T-cell (primary cell): ENCODE measurements around the gene LGALS12. TPM values are rescaled to one million over a fixed set of nuclear protein-coding genes. Genes with fewer than 3 reads are reported as not detected.

Experiments
- ATAC-seq, 4 experiments: fragments of 200-7000 bp in 3 of 4; fragments of 150-1000 bp in 1 of 4; cut with Tn5 transposase; replicated peaks in 1 of 4; 1 replicate in 3 of 4; 2 replicates in 1 of 4; pipeline ENCODE4 v1.10.0; 2021; ENCODE audit warnings: moderate library complexity in 3 of 4, mild to moderate bottlenecking in 2 of 4, moderate number of reproducible peaks in 1 of 4
- CTCF ChIA-PET, 2 donors: fragments of 300-600 bp; sonication (Branson Sonifier 250); formaldehyde crosslinking; loops; one replicate each; lab custom pipeline; 2022; ENCODE audit warnings: antibody characterized with exemption in 2 of 2; lab: Charles Lee
- POLR2A ChIA-PET, 2 donors: fragments of 300-600 bp; sonication (Branson Sonifier 250); formaldehyde crosslinking; loops; one replicate each; lab custom pipeline; 2022; ENCODE audit warnings: antibody characterized with exemption in 2 of 2; lab: Charles Lee
- DNase-seq, 35 experiments: peaks; one replicate each; pipeline versions ENCODE4 v3.0.0 to v3.0.0-alpha.2; 2013 to 2023
- H3K27ac ChIP-seq: one replicate; pipeline ENCODE4 v1.5.1; 2013; ENCODE audit warnings: low read length
- H3K27me3 ChIP-seq, 2 experiments: replicated peaks in 1 of 2; 1 replicate in 1 of 2; 2 replicates in 1 of 2; pipeline versions ENCODE4 v1.6.1 to v1.7.0; 2013; ENCODE audit warnings: low read length in 1 of 2, mixed read lengths in 1 of 2; ENCODE audit not compliant: control insufficient read depth in 2 of 2, insufficient read depth in 2 of 2; ENCODE audit errors: extremely low read depth in 1 of 2
- H3K36me3 ChIP-seq, 2 donors: 1 replicate in 1 of 2; 2 replicates in 1 of 2; pipeline versions ENCODE4 v1.6.1 to v1.7.0; 2013; ENCODE audit warnings: low read length in 1 of 2; ENCODE audit not compliant: control insufficient read depth in 2 of 2, insufficient read depth in 1 of 2; ENCODE audit errors: extremely low read depth in 1 of 2
- H3K4me1 ChIP-seq, 2 experiments: 1 replicate in 1 of 2; 2 replicates in 1 of 2; pipeline versions ENCODE4 v1.6.1 to v1.7.0; 2013; ENCODE audit warnings: low read length in 2 of 2, mixed read lengths in 1 of 2; ENCODE audit not compliant: insufficient read depth in 2 of 2, control insufficient read depth in 1 of 2; ENCODE audit errors: extremely low read depth in 1 of 2
- H3K4me3 ChIP-seq, 2 donors: 1 replicate in 1 of 2; 2 replicates in 1 of 2; pipeline versions ENCODE4 v1.5.1 to v1.7.0; 2013; ENCODE audit warnings: mild to moderate bottlenecking in 2 of 2, low read length in 1 of 2, moderate library complexity in 1 of 2; ENCODE audit not compliant: control insufficient read depth in 1 of 2; ENCODE audit errors: extremely low read depth in 1 of 2
- H3K9me3 ChIP-seq: 2 replicates; pipeline ENCODE4 v1.7.0; 2013
- H3K27ac Mint-ChIP-seq, 2 donors: one replicate each; pipeline ENCODE4 v1.8.0; 2020 to 2021; ENCODE audit warnings: mild to moderate bottlenecking in 2 of 2, mixed read lengths in 2 of 2
- H3K27me3 Mint-ChIP-seq, 2 donors: one replicate each; pipeline ENCODE4 v1.8.0; 2021 to 2022; ENCODE audit warnings: mixed read lengths in 2 of 2
- H3K36me3 Mint-ChIP-seq: one replicate; pipeline ENCODE4 v1.8.0; 2021; ENCODE audit warnings: mixed read lengths
- H3K4me1 Mint-ChIP-seq, 3 donors: one replicate each; pipeline ENCODE4 v1.8.0; 2020 to 2022; ENCODE audit warnings: mixed read lengths in 3 of 3, mild to moderate bottlenecking in 1 of 3
- H3K4me3 Mint-ChIP-seq, 3 donors: one replicate each; pipeline ENCODE4 v1.8.0; 2020 to 2022; ENCODE audit warnings: mild to moderate bottlenecking in 3 of 3, mixed read lengths in 3 of 3, moderate library complexity in 3 of 3
- H3K9me3 Mint-ChIP-seq, 3 donors: one replicate each; pipeline ENCODE4 v1.8.0; 2020 to 2022; ENCODE audit warnings: mixed read lengths in 3 of 3
- WGBS: methylation state at CpG from one replicate; pipeline ENCODE4 v1.1.5; 2013; ENCODE audit warnings: missing lambda C conversion rate; ENCODE audit not compliant: insufficient coverage; 5-methylcytosine and 5-hydroxymethylcytosine counted together
- total RNA-seq, 35 experiments: library from RNA in 6 of 35; stranded (reverse) in 6 of 35; fragments of 120-200 nt in 1 of 35; gene quantifications; one replicate each; pipeline versions ENCODE4 v1.2.1 to v1.2.4 and lab custom pipeline; 2013 to 2026

LGALS12 gene
- total RNA-seq, 5 donors from 2014 or later (not counting 1 experiment from before 2014, with no cell fraction given), result not detected

DNA sequence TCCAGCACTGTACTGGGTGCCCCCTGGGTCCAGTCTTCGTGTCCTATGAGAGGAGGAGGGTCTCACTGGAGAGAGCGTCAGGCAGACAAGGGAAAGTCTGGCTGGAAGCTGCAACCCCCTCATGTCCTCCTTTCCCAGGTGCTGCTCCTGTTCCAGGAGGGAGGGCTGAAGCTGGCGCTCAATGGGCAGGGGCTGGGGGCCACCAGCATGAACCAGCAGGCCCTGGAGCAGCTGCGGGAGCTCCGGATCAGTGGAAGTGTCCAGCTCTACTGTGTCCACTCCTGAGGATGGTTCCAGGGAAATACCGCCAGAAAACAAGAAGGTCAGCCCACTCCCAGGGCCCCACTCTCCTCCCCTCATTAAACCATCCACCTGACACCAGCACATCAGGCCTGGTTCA is 10.2 kb downstream of the LGALS12 start:
- ChIA-PET POLR2A (no interaction called here), CTCF (no interaction called here)
- Mint-ChIP-seq H3K4me3 (no peak overlapping the region), H3K27ac (no peak overlapping the region), H3K4me1 (peaks cover 13 to 28% (median 18%) of the 10 kb centered on the region in 3 donors), H3K36me3 (peaks cover 3% of the 10 kb centered on the region), H3K27me3 (no peaks in the 10 kb centered on the region), H3K9me3 (peaks cover 0 to 4% (median 3%) of the 10 kb centered on the region in 3 donors)
- Histone ChIP-seq H3K9me3 (no peaks in the 10 kb centered on the region), H3K27me3 (no peaks in the 10 kb centered on the region), H3K27ac (no peak overlapping the region), H3K4me1 (peaks cover 0 to 8% of the 10 kb centered on the region in 2 experiments), H3K36me3 (no peaks in the 10 kb centered on the region), H3K4me3 (no peak overlapping the region)
- WGBS, result 100% methylated on average over 3 of the region's 6 CpGs
- no peak for ATAC-seq
- no peak for DNase-seq

- DNase-seq (no peak), ATAC-seq (no peak)
- Histone ChIP-seq H3K36me3 (no peaks in the 10 kb centered on the region), H3K9me3 (no peaks in the 10 kb centered on the region), H3K4me3 (no peak overlapping the region), H3K4me1 (peaks cover 0 to 8% of the 10 kb centered on the region in 2 experiments), H3K27me3 (no peaks in the 10 kb centered on the region), H3K27ac (no peak overlapping the region)
- CTCF ChIA-PET, result no interaction called here
- POLR2A ChIA-PET, result no interaction called here
- H3K4me1 Mint-ChIP-seq, result peaks cover 13 to 28% (median 18%) of the 10 kb centered on the region in 3 donors
- peaks cover 0 to 4% (median 3%) of the 10 kb centered on the region in 3 donors for H3K9me3 Mint-ChIP-seq
- no peak overlapping the region for H3K4me3 Mint-ChIP-seq
- H3K36me3 Mint-ChIP-seq, result peaks cover 3% of the 10 kb centered on the region
- 100% methylated on average over 1 of the region's 5 CpGs for WGBS
- H3K27me3 Mint-ChIP-seq, result no peaks in the 10 kb centered on the region
- no peak overlapping the region for H3K27ac Mint-ChIP-seq
These were observed 11.3 kb downstream of the LGALS12 start for GRCh38 chr11:63517156-63517555.

DNA sequence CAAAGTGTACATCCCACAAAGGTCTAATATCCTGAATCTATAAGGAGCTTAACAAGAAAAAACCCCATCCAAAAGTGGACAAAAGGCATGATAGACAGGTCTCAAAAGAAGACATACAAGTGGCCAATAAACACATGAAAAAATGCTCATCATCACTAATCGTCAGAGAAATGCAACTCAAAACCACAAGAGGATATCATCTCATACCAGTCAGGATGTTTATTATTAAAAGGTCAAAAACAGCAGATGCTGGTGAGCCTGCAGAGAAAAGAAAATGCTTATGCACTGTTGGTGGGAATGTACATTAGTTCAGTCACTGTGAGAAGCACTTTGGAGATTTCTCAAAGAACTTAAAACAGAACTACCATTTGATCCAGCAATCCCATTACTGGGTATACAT is 12.7 kb downstream of the LGALS12 start:
- WGBS, result no CpG with 5 or more reads among the region's 1 CpG
- peak; percentile 52 to 79 (median 61) for ATAC-seq
- H3K27me3 ChIP-seq, result no peaks in the 10 kb centered on the region
- ChIA-PET CTCF (interaction anchor here in 1 of 2 donors (0.8 to 1.1 kb wide), 3 partner anchors 11 to 117 kb away, joined by 3 to 4 read pairs (median 4); partner anchors contain the start of gene PLAAT4), POLR2A (interaction anchor here in 1 of 2 donors (0.6 kb wide), 1 partner anchor 122 kb away, joined by 5 read pairs; no protein-coding TSS in a partner anchor)
- H3K9me3 Mint-ChIP-seq, result peaks cover 0 to 4% (median 3%) of the 10 kb centered on the region in 3 donors
- H3K9me3 ChIP-seq, result no peaks in the 10 kb centered on the region
- H3K4me1 ChIP-seq, result peaks cover 0 to 8% of the 10 kb centered on the region in 2 experiments
- H3K4me3 Mint-ChIP-seq, result peak overlapping the region in 1 of 3 donors; percentile 17
- H3K4me1 Mint-ChIP-seq, result peaks cover 13 to 28% (median 18%) of the 10 kb centered on the region in 3 donors
- peak overlapping the region; percentile 61 for H3K27ac ChIP-seq
- no peaks in the 10 kb centered on the region for H3K27me3 Mint-ChIP-seq
- H3K4me3 ChIP-seq, result no peak overlapping the region
- DNase-seq, result peak in 1 of 35 experiments; percentile 33
- H3K36me3 Mint-ChIP-seq, result peaks cover 3% of the 10 kb centered on the region
- no peaks in the 10 kb centered on the region for H3K36me3 ChIP-seq
- H3K27ac Mint-ChIP-seq, result peak overlapping the region; percentile 66 to 88

DNA sequence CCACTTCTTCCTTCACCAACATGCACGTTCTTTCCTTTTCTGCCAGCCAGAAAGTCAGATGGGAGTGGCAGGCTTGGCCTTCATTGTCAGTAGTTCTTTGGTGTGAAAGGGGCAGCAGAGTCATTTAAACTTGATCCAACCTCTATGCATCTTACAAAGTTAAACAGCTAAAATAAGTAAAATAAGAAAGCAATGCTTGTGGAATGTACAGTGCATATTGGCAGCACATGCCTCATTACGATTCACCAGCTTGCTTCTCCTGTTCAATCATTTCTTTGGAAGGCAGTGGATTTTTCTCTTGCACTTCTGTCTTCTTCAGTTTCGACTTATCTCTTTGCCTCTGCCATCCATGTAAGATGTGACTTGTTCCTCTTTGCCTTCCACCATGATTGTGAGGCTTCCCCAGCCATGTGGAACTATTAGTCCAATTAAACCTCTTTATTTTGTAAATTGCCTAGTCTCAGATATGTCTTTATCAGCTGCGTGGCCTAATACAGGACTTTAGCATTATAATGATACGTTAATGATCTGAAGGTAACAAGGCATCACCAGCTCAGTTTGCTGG is 14.8 kb downstream of the LGALS12 start:
- Histone ChIP-seq H3K36me3 (no peaks in the 10 kb centered on the region), H3K4me3 (no peak overlapping the region), H3K9me3 (no peaks in the 10 kb centered on the region), H3K4me1 (peaks cover 0 to 8% of the 10 kb centered on the region in 2 experiments), H3K27me3 (no peaks in the 10 kb centered on the region), H3K27ac (no peak overlapping the region)
- no peak overlapping the region for H3K27ac Mint-ChIP-seq
- H3K4me3 Mint-ChIP-seq, result no peak overlapping the region
- peaks cover 0 to 4% (median 3%) of the 10 kb centered on the region in 3 donors for H3K9me3 Mint-ChIP-seq
- WGBS, result 91% methylated on average over 4 of the region's 5 CpGs
- POLR2A ChIA-PET, result interaction anchor here in 1 of 2 donors (0.7 kb wide), 1 partner anchor 77 kb away, joined by 3 read pairs; no protein-coding TSS in a partner anchor
- CTCF ChIA-PET, result no interaction called here
- ATAC-seq (no peak), DNase-seq (no peak)
- H3K36me3 Mint-ChIP-seq, result peaks cover 3% of the 10 kb centered on the region
- no peaks in the 10 kb centered on the region for H3K27me3 Mint-ChIP-seq
- peaks cover 13 to 28% (median 18%) of the 10 kb centered on the region in 3 donors for H3K4me1 Mint-ChIP-seq

GRCh38 chr11:63521896-63522295 is 16.0 kb downstream of the LGALS12 start:
- DNase-seq (no peak), ATAC-seq (no peak)
- ChIA-PET CTCF (interaction anchor here in 1 of 2 donors (0.6 kb wide), 1 partner anchor 29 kb away, joined by 7 read pairs; no protein-coding TSS in a partner anchor), POLR2A (no interaction called here)
- no peaks in the 10 kb centered on the region for H3K9me3 ChIP-seq
- no peak overlapping the region for H3K27ac ChIP-seq
- peaks cover 0 to 8% of the 10 kb centered on the region in 2 experiments for H3K4me1 ChIP-seq
- H3K36me3 Mint-ChIP-seq, result peaks cover 3% of the 10 kb centered on the region
- H3K9me3 Mint-ChIP-seq, result peaks cover 0 to 4% (median 3%) of the 10 kb centered on the region in 3 donors
- H3K4me1 Mint-ChIP-seq, result peaks cover 13 to 28% (median 18%) of the 10 kb centered on the region in 3 donors
- H3K4me3 Mint-ChIP-seq, result no peak overlapping the region
- WGBS, result no CpG with 5 or more reads among the region's 2 CpGs
- H3K27ac Mint-ChIP-seq, result no peak overlapping the region
- H3K36me3 ChIP-seq, result no peaks in the 10 kb centered on the region
- H3K27me3 ChIP-seq, result no peaks in the 10 kb centered on the region
- H3K27me3 Mint-ChIP-seq, result no peaks in the 10 kb centered on the region
- no peak overlapping the region for H3K4me3 ChIP-seq

GRCh38 chr11:63523151-63523550 is 17.3 kb downstream of the LGALS12 start:
- Mint-ChIP-seq H3K4me3 (no peak overlapping the region), H3K9me3 (peaks cover 0 to 4% (median 3%) of the 10 kb centered on the region in 3 donors), H3K4me1 (peaks cover 18 to 27% (median 20%) of the 10 kb centered on the region in 3 donors), H3K36me3 (peaks cover 3% of the 10 kb centered on the region), H3K27ac (no peak overlapping the region), H3K27me3 (no peaks in the 10 kb centered on the region)
- H3K27me3 ChIP-seq, result no peaks in the 10 kb centered on the region
- H3K36me3 ChIP-seq, result no peaks in the 10 kb centered on the region
- H3K27ac ChIP-seq, result no peak overlapping the region
- DNase-seq (no peak), ATAC-seq (no peak)
- ChIA-PET CTCF (interaction anchor here (0.8 to 0.9 kb wide), 2 partner anchors 8 to 70 kb away, joined by 4 to 7 read pairs; no protein-coding TSS in a partner anchor), POLR2A (no interaction called here)
- WGBS, result no CpG with 5 or more reads among the region's 7 CpGs
- H3K4me1 ChIP-seq, result peaks cover 0 to 5% of the 10 kb centered on the region in 2 experiments
- no peak overlapping the region for H3K4me3 ChIP-seq
- H3K9me3 ChIP-seq, result no peaks in the 10 kb centered on the region
